ENCODE results near the gene RAB36. TPM values are rescaled to one million over a fixed set of nuclear protein-coding genes. Genes with fewer than 3 reads are reported as not detected.

Gene RAB36
- total and polyA plus RNA-seq, 12 donors: 4.0 to 13.0 (median 7.2) TPM

DNA sequence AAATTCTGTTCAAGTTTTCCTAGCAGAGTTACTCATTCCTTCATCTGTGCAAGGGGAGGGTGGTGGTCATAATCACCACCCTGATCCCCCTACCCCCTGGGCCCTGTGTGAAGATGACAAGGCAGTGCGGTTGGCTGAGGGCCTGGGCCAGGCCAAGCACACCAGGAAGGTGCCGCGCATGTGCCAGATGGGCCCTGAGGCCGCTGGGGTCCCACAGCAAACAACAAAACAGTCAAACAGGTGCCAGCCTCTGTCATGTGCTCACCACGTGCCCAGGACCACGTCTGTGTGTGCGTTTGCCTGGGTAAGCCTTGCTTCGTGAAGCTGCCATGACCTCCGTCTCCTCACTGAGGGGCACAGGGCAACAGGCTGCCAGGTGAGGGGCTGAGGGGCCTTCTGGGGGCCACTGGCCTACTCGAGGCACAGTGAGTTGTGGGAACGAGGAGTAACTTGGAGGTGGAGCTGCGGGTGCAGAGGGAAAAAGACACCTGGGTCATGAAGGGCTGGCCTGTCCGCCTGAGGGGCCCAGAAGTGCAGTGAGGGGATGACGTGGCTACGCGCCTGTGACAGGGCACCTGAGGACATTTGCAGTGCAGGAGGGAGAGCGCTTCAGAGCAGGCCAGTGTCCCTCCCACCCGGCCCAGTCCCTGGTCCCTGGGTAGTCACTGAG is 29.3 kb upstream of the RAB36 start:
- Histone ChIP-seq H3K4me1 (replicated peaks in 1 of 2) (no peaks in the 10 kb centered on the region), H3K27me3 (no peaks in the 10 kb centered on the region), H3K27ac (no peak overlapping the region), H3K9me3 (replicated peaks in 1 of 3) (no peaks in the 10 kb centered on the region), H3K36me3 (replicated peaks in 1 of 2) (no peaks in the 10 kb centered on the region), H3K4me3 (no peak overlapping the region)
- intact Hi-C loops (cut with DNase I): no loop called here
- DNase-seq: no peak
- WGBS, 4 donors: 88 to 100% (median 93%) methylated on average over 3 to 18 of the region's 18 CpGs
- TF ChIP-seq, protein P1, sequence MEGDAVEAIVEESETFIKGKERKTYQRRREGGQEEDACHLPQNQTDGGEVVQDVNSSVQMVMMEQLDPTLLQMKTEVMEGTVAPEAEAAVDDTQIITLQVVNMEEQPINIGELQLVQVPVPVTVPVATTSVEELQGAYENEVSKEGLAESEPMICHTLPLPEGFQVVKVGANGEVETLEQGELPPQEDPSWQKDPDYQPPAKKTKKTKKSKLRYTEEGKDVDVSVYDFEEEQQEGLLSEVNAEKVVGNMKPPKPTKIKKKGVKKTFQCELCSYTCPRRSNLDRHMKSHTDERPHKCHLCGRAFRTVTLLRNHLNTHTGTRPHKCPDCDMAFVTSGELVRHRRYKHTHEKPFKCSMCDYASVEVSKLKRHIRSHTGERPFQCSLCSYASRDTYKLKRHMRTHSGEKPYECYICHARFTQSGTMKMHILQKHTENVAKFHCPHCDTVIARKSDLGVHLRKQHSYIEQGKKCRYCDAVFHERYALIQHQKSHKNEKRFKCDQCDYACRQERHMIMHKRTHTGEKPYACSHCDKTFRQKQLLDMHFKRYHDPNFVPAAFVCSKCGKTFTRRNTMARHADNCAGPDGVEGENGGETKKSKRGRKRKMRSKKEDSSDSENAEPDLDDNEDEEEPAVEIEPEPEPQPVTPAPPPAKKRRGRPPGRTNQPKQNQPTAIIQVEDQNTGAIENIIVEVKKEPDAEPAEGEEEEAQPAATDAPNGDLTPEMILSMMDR (IDR thresholded peaks at IDR 0.05): no peak
- no peak for TF ChIP-seq POLR2A (IDR thresholded peaks at IDR 0.05)

DNA sequence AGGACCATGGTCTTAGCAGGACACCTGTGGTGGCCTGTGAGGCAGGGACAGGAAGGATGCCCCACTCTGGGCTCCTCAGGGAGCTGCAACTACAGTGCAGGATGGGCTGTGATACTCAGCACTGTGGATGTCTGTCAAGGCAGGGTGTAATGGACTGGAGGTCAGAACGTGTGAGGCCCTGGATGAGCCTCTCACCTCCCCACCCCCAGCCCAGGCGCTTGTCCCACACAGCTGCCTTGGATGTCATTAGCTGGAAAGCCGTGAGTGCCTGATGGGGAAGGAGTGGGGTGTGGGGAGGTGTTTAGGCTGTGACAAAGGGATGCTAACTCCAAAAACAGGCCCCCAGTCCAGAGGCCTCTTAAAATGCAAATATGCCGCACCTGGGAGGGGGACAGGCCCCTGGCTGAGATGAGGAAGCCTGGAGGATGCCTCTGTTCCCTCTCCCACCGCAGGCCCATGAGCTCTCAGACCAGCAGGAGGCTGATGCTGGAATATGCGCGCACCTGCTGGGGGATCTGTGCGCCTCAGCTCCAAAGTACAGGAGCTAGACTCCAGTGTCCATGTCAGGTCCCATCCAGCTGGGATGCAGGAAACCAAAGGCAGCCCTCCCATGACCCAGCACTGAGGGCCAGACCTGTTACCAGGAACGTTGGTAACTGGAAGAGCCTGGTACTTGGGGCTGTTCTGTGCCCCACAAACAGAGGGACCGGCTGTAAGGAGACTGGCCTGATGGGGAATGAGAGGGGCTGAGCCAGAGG is 28.6 kb upstream of the RAB36 start:
- Histone ChIP-seq H3K36me3 (replicated peaks in 1 of 2) (no peaks in the 10 kb centered on the region), H3K9me3 (replicated peaks in 1 of 3) (no peaks in the 10 kb centered on the region), H3K27me3 (no peaks in the 10 kb centered on the region), H3K4me1 (replicated peaks in 1 of 2) (no peaks in the 10 kb centered on the region), H3K4me3 (no peak overlapping the region), H3K27ac (no peak overlapping the region)
- 83 to 94% (median 88%) methylated on average over 3 to 10 of the region's 10 CpGs for WGBS, 4 donors
- TF ChIP-seq, protein P1 (IDR thresholded peaks at IDR 0.05): no peak
- no peak for TF ChIP-seq POLR2A (IDR thresholded peaks at IDR 0.05)
- no peak for DNase-seq
- intact Hi-C loops (cut with DNase I): no loop called here

DNA sequence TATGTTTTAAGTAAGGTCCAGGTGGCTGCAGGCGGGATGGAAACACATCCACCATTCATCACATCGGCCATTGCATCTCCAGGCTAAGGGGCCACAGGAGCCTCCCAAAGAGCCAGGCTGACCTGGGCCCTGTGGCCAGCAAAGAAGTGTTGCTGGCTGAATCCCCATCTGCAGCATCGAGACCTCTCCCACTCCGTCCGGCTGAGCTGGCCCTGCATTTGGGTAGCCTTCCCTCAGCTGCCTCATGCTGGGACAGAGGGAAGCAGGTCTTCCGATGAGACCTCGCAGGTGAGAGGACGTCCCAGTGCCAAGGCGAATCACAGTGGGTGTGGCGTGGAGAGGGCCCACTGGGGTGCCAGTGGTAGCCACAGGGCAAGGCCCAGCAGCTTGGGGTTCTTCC is 28.0 kb upstream of the RAB36 start:
- TF ChIP-seq, protein P1 (IDR thresholded peaks at IDR 0.05): no peak
- no peak for TF ChIP-seq POLR2A (IDR thresholded peaks at IDR 0.05)
- intact Hi-C loops (cut with DNase I): no loop called here
- H3K27me3 ChIP-seq: no peaks in the 10 kb centered on the region
- no peak overlapping the region for H3K27ac ChIP-seq
- H3K4me1 ChIP-seq (replicated peaks in 1 of 2): no peaks in the 10 kb centered on the region
- no peak overlapping the region for H3K4me3 ChIP-seq
- H3K9me3 ChIP-seq (replicated peaks in 1 of 3): no peaks in the 10 kb centered on the region
- no peaks in the 10 kb centered on the region for H3K36me3 ChIP-seq (replicated peaks in 1 of 2)
- DNase-seq: no peak
- 96 to 100% (median 98%) methylated on average over 7 to 10 of the region's 10 CpGs for WGBS, 4 donors

DNA sequence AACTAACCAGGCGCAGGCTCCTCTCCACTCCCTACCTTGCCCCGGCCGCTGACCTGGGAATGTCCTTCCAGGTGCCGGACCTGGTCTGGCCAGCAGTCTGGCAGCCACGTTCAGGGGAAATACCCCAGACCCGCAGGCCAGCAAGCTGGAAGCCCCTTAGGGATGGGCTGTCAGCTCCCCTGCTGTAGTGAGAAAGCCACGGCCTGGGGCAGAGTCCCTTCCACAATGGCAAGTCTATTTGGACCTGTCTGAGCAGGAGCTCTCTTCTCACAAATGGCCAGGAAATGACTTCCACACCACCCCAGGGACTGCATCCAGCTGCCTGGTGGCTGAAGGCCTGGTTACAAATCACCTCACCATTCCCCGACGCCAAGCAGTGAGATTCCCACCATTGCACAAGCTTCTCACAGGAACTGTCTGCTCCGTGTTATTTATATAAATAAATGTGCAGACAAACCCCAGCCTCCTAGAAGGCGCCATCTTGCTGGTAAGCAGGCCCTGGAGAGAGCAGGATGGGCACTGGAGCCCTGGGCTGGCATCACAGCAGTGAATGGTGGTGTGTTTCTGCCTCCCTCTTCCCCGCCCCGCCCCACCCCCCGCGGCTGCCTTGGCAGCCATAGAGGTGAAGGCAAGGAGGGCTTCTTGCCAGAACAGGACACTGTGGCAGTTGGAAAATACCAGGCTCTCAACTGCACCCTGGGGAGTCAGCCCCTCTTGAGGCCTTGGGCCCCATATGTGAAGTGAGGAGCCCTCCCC is 27.2 kb upstream of the RAB36 start:
- Histone ChIP-seq H3K27me3 (no peaks in the 10 kb centered on the region), H3K9me3 (replicated peaks in 1 of 3) (no peaks in the 10 kb centered on the region), H3K4me3 (no peak overlapping the region), H3K27ac (no peak overlapping the region), H3K36me3 (replicated peaks in 1 of 2) (no peaks in the 10 kb centered on the region), H3K4me1 (replicated peaks in 1 of 2) (no peaks in the 10 kb centered on the region)
- no peak for DNase-seq
- WGBS, 4 donors: 87 to 98% (median 89%) methylated on average over 6 to 15 of the region's 15 CpGs
- intact Hi-C loops (cut with DNase I): no loop called here
- TF ChIP-seq, protein P1 (IDR thresholded peaks at IDR 0.05): no peak
- no peak for TF ChIP-seq POLR2A (IDR thresholded peaks at IDR 0.05)

Data from adrenal gland (tissue), 12 donors.